ENCODE results near the gene GCLC.
A peak's percentile ranks its signal among the peaks of the same experiment; 100 is the strongest.
"Not testable (repeated sequence)": the region's sequence is repeated elsewhere in the genome, so short reads cannot be mapped to it uniquely, and the experiment has no call there.

Gene GCLC

GRCh38 chr6:53556986-53557715 is 12.2 kb upstream of the GCLC start:
- no peak for DNase-seq

DNA sequence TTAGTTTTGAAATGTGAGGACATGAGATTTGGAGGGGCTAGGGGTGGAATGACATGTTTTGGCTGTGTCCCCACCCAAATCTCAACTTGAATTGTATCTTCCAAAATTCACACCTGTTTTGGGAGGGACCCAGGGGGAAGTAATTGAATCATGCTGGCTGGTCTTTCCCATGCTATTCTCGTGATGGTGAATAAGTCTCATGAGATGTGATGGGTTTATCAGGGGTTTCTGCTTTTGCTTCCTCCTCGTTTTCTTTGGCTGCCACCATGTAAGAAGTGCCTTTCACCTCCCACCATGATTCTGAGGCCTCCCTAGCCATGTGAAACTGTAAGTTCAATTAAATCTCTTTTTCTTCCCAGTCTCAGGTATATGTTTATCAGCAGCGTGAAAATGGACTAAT is 8.7 kb upstream of the GCLC start:
- not testable (repeated sequence) for DNase-seq

DNA sequence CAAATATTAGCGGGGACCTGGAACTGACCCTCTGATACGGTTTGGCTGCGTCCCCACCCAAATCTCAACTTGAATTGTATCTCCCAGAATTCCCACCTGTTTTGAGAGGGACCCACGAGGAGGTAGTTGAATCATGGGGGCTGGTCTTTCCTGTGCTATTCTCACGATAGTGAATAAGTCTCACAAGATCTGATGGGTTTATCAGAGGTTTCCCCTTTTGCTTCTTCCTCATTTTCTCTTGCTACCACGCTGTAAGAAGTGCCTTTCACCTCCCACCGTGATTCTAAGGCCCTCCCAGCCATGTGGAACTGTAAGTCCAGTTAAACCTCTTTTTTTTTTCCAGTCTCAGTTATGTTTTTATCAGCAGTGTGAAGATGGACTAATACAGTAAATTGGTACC is 6.8 kb upstream of the GCLC start:
- DNase-seq = not testable (repeated sequence)

DNA sequence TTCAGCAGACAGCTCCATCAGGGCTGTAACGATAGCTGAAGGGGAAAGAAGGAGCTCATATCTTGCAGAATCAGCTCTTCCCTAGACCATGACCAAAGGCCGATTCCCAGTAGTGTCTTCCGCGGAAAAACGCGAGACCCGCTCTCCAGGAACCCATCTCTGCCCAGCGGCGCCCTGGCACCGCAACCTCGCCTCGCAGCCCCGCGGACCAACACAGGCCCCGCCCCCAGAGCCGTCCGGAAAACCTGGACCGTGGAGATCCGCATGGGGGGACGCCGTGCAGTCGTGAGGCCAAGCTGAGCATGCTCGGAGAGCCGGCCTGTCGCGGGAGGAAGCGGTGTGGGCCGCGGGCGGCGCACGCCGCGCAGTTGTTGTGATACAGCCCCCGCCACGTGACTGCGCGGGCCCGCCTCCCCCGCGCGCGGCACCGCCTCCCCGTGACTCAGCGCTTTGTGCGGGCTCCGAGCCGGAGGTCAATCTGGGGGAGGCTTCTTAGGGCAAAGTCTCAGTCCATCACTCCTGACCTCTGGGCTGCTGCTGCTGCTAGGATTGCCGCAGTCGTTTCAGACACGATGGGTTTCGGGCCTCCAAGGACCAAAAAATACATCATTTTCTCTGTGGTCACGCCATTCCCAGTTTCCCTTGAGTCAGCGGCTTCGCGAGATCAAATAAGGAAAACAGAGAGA is 3.1 kb upstream of the GCLC start:
- DNase-seq = peak; percentile 96

DNA sequence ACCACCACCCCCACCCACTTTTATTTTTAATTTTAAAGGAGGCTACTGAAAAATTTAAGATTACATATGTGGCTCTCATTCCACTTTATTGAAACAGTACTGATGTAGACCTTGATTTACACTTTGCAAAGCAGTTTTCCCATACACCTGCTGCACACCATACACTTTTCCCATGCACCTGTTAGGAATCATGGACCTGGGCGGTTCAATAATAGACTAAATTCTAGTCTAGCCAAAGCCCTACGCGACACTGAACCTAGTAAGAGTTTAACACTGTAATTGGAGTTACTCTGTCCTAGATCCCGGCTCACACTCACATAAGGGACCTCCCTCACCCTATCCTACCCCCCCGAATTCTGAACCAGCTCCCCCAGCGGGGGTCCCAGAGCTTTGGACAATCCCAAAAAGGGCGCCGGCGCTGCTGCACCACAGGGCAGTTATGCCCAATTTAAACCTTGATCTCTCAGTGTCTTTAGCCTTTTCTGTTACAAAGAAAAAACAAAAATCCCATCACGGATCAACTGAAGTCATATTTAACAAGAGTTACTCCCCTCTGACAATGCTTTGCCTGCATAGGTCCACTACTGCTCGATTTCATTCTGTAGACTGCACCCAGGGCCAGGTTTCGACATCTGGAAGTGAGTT is 2.4 kb upstream of the GCLC start:
- DNase-seq = no peak

DNA sequence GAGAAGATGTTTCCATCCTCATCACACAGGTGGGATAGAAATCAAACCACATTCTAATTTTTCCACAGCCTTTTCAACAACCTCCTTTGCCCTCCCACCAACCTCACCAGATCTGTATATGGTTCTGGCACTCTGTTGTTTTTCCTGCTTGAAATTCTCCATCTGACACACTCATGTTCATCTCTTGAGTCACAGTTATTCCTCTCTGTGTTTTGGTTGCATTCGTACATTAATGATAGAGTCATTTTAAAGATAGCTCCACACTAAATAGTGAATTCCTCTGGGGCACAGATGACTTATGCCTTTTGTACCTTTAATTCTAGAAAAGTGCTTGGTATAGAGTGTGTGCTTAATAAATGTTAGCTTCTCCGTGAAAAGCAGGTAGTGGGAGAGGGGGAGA is 1.4 kb upstream of the GCLC start:
- DNase-seq = no peak

DNA sequence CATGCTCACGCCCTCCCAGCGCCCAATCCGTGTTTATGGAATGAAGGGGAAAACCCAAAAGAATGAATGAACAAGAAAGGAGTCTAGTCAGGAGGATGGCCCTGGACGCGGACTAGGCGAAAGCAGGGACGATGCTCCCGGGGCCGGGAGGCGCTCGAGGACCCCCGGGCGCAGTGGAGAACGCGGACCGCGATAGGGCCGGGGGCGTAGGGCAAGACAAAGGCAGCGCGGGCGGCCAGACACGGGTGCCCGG is 758 bp downstream of the GCLC start:
- DNase-seq = peak; percentile 4

DNA sequence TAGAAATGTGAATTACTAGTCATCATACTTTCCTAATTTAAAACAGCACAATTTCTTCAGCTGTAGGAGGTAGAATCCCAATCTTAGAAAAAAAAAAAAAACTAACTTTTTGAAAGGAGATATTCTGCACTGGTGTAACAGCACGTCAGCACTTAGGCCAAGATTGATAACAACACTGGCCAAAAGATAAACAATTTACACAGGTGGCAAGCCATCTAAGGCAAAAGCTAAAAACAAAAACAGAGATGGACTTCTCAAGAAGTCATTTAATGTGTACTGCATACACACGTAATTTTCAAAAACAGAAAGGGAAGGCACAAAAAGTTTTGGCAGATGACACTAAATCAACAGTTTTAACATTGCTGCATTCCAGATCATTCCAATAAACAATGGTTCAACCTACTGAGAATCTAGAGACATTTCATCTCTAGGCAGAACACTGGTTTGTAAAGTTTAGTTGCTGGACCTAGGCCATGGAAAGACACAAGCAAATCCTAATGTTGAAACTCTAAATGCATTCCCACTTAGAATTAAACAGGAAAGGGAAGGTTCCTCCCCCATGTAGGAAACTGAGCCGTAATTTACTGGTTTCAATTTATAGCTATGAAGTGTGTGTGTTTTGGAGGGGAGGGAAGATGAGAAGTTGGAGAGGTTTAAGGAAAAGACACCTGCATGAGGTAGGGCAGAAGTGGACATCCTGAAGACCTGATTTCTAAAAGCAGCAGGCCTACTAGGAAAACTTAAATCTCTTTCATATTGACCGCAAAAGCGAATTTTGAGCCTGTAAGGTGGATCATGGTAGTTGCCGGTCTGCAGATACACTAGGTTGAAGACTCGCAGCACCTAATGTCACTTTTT is 1.3 kb downstream of the GCLC start:
- DNase-seq = no peak

- DNase-seq = no peak
These were observed 3.0 kb downstream of the GCLC start for GRCh38 chr6:53541900-53542299.

- no peak for DNase-seq
These were observed 4.7 kb downstream of the GCLC start for GRCh38 chr6:53540129-53540692.

DNA sequence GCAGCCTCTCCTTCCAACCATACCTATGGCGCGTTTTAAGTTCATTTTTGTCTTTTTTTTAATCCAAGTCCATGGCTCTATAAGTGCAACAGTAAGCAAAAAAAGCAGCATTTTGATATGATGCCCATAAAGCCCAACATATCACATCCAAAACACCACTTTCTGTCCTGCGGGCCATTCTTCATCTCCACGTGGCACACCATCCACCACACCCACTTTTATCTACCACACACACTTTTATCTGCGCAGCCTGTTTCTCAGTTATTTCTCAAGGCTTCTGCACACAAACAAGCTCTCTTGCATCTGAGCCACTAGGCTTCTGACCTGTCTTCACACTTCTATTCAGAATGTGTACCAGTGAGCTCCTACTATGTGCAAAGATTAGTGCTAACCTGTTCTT is 5.3 kb downstream of the GCLC start:
- DNase-seq = no peak

DNA sequence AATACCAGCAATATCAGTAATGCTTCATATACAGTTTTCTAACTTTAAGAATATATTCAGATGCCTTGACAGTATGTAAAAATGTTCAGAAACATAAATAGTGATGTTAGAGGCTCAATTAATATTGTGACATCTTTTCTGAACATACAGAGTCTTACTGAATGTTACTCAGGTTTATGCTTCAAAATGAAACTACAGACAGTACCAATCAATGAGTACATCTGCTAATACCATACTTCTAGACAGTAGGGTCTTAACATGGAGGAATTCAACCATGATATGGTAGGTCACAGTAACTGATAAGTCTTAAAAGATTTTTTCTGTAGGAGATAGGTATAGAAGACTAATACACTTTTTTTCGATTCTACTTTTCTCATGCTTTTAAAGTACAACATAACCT is 8.3 kb downstream of the GCLC start:
- DNase-seq = no peak

DNA sequence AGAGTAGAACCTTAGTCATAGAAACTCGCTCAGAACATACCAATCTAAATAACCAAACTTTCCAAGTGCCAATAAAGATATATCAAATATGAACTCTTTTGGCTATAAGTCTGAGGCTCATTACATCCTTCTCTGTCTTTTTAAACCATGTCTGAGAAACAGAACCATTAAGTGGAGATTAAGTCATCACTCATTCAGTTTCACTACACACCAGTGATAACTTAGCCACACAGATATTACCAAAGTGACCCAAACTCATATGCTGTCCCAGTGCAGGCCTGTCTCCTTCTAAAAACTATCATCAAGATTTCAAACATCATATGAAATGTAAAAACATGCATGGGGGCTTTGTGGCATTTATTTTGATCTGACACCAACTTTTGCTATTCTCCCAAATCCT is 12.0 kb downstream of the GCLC start:
- DNase-seq = no peak

DNA sequence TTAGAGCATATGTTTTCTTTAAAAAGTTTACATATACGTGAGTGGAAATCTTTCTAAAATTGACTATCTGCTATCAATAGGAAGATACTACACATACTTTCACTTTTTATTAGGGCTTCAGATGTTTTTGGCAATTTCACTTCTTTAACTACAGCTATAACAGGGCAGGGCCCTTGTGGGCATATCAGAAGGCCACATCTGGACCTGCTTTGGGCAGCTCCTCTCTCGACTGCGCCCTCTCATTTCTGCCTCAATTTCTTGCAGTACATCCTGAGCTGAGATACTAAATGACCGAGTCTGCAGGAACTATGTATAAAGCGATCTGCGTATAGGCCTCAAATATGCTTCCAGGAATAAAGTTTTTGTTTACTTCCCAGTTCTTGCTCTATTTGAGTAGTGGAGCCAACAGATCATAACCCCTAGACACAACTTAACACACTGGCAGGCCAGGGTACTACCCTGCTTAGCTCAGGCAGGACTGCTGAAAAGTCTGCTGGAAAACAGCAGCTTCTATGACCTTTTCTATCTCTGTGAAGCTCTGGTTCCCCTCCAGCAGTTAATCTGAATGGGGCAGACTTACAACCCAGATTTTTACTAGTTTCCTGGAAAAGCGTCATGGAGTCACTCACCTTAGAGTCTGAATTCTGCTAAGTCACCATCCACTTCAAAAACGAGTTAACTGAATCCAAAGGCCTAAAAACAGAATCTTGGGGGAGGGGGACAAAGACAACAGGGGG is 12.7 kb downstream of the GCLC start:
- no peak for DNase-seq

- no peak for DNase-seq
These were observed 14.0 kb downstream of the GCLC start for GRCh38 chr6:53530780-53531386.

DNA sequence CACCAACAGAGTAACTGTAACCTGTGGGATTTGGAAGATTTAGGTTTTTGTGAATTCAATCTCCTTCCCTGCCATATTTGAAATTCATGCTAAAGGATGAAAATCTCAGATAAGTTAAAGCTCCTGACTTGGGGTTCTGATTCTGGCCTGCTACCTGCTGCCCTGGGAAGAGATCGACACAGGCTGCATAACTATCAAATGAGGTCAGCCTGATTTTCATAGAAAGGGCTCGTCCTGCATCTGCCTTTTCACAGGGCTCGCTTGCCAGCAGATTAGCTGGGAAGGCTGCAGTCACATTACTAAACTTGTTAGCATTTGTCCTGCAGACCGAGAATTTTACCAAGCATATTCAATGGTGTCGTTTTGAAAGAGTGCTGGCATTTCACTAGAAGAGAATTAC is 14.6 kb downstream of the GCLC start:
- no peak for DNase-seq

- no peak for DNase-seq
These were observed 15.4 kb downstream of the GCLC start for GRCh38 chr6:53529324-53530036.

GRCh38 chr6:53528107-53528506 is 16.8 kb downstream of the GCLC start:
- no peak for DNase-seq

DNA sequence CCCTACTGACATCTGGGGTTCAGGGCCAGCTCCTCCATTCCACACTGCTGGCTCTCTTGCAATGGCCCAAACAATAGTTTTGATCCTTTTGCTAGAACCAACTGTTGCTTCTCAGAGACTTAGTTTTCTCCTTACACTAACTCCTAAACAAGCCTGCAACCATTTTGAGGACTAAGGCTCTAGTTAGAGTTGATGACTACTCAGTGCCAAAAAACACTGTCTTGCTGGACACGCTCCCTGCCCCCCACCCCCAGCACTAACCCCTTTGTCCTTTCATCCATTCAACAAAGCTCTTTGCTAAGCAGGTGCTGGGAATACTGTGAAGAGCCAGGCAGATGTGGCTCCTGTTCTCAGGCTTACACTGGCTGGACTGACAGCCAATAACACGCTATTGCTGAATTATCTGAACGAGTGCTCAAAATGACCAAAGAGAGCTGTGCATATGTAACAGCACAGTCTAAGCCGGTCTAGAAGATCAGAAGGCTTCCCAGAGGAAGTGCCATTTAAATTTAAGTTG is 17.6 kb downstream of the GCLC start:
- DNase-seq = no peak

DNA sequence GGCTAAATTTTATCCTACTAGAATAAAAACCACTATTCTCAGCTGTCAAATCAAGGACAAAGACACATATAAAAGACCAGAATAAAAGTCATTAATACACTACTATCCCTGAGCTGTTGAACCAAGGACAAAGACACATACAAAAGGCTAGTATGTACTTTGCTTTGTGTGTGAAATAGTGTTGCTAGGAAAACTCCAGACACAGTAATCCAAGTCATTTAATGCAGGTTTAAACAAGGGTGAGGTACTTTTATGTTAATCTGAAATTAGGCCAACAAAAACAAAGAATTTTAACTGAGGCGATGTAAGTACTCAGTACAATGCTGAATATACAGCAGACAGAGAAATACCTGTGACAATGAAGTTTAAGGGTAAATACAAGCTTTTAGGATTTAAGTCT is 18.9 kb downstream of the GCLC start:
- no peak for DNase-seq

DNA sequence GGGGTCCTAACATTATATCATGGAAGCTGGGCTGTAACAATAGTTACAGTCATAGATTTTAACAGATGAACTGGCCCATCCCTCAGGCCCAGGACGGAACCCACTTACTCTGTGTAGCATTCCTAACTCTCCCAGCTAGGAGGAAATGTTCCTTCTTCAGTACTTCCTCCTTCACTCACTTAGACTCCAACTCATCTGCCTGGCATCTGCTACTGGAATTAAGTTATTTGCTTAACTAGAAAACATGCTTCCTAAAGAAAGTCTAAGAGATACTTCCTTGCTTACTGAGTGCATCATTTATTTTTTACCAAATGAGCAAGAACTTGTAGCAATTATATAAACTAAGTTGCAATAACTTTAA is 20.5 kb downstream of the GCLC start:
- no peak for DNase-seq

Measured in CD4-positive, alpha-beta T cell treated with Interleukin-6 for 4 hours (primary cell).